ENCODE measurements around the gene OXCT1.
"Not testable (repeated sequence)": the region's sequence is repeated elsewhere in the genome, so short reads cannot be mapped to it uniquely, and the experiment has no call there.

The OXCT1 gene

GRCh38 chr5:41821051-41821450, 49.2 kb downstream of the OXCT1 start:
- DNase-seq: no peak

- DNase-seq: no peak
Measured at GRCh38 chr5:41820150-41820549, 50.1 kb downstream of the OXCT1 start.

GRCh38 chr5:41817625-41818301, 52.5 kb downstream of the OXCT1 start:
- DNase-seq: no peak

GRCh38 chr5:41815663-41816229, 54.5 kb downstream of the OXCT1 start:
- no peak for DNase-seq

GRCh38 chr5:41815261-41815660, 55.0 kb downstream of the OXCT1 start:
- no peak for DNase-seq

GRCh38 chr5:41814306-41814705, 55.9 kb downstream of the OXCT1 start:
- not testable (repeated sequence) for DNase-seq

GRCh38 chr5:41812156-41812555, 58.1 kb downstream of the OXCT1 start:
- no peak for DNase-seq

- no peak for DNase-seq
Measured at GRCh38 chr5:41809128-41809527, 61.1 kb downstream of the OXCT1 start.

GRCh38 chr5:41808294-41808693, 61.9 kb downstream of the OXCT1 start:
- no peak for DNase-seq

- no peak for DNase-seq
Measured at GRCh38 chr5:41797662-41798061, 72.6 kb downstream of the OXCT1 start.

GRCh38 chr5:41796061-41796460, 74.2 kb downstream of the OXCT1 start:
- no peak for DNase-seq

GRCh38 chr5:41795125-41795524, 75.1 kb downstream of the OXCT1 start:
- DNase-seq: no peak

GRCh38 chr5:41794471-41794870, 75.8 kb downstream of the OXCT1 start:
- no peak for DNase-seq

- no peak for DNase-seq
Measured at GRCh38 chr5:41793141-41793770, 77.0 kb downstream of the OXCT1 start.

- no peak for DNase-seq
Measured at GRCh38 chr5:41790038-41790776, 80.0 kb downstream of the OXCT1 start.

GRCh38 chr5:41789434-41789833, 80.8 kb downstream of the OXCT1 start:
- DNase-seq: no peak

- DNase-seq: peak; percentile 79
Measured at GRCh38 chr5:41788941-41789368, 81.3 kb downstream of the OXCT1 start.

GRCh38 chr5:41787265-41787664, 83.0 kb downstream of the OXCT1 start:
- DNase-seq: peak; percentile 73

- DNase-seq: no peak
Measured at GRCh38 chr5:41785061-41785460, 85.2 kb downstream of the OXCT1 start.

- no peak for DNase-seq
Measured at GRCh38 chr5:41778410-41778809, 91.8 kb downstream of the OXCT1 start.

GRCh38 chr5:41776435-41776834, 93.8 kb downstream of the OXCT1 start:
- no peak for DNase-seq

- no peak for DNase-seq
Measured at GRCh38 chr5:41773799-41774198, 96.4 kb downstream of the OXCT1 start.

GRCh38 chr5:41772785-41773442, 97.3 kb downstream of the OXCT1 start:
- DNase-seq: no peak

All from RPMI8226 (cell line).